Chondrocyte (in vitro differentiated cells): ENCODE data around the gene DYNLL2. TPM values are rescaled to one million over a fixed set of nuclear protein-coding genes. Genes with fewer than 3 reads are reported as not detected.
"Not testable (repeated sequence)": the region's sequence is repeated elsewhere in the genome, so short reads cannot be mapped to it uniquely, and the experiment has no call there.

Source experiments
- DNase-seq: peaks from one replicate; pipeline ENCODE4 v3.0.0; 2021; ENCODE audit warnings: mixed read lengths, low spot score
- H3K27ac Mint-ChIP-seq: one replicate; pipeline ENCODE4 v1.8.0; 2021; ENCODE audit warnings: mild to moderate bottlenecking, moderate library complexity, mixed read lengths; ENCODE audit not compliant: unreplicated experiment
- H3K27me3 Mint-ChIP-seq: 2 replicates; pipeline ENCODE4 v1.8.0; 2021; ENCODE audit warnings: low read depth, mixed read lengths
- H3K36me3 Mint-ChIP-seq: 2 replicates; pipeline ENCODE4 v1.8.0; 2021; ENCODE audit warnings: low read depth, mixed read lengths
- H3K4me1 Mint-ChIP-seq: 2 replicates; pipeline ENCODE4 v1.8.0; 2021; ENCODE audit warnings: low read depth, mild to moderate bottlenecking, mixed read lengths
- H3K4me3 Mint-ChIP-seq: one replicate; pipeline ENCODE4 v1.8.0; 2021; ENCODE audit warnings: mild to moderate bottlenecking, moderate library complexity, mixed read lengths; ENCODE audit not compliant: unreplicated experiment
- H3K9me3 Mint-ChIP-seq: 2 replicates; pipeline ENCODE4 v1.8.0; 2021; ENCODE audit warnings: low read depth, mixed read lengths
- total RNA-seq: library from RNA; stranded (reverse); gene quantifications from 3 replicates; pipeline ENCODE4 v1.2.1, GENCODE V29; 2021
- TF ChIP-seq, protein P1 (sequence below): fragments of 200-600 bp; sonication (generic); IDR thresholded peaks from 2 replicates; pipeline ENCODE4 v1.5.0; 2021; ENCODE audit warnings: antibody characterized with exemption, mild to moderate bottlenecking, moderate library complexity

Gene DYNLL2
- total RNA-seq, 1 donor from 2014 or later = 15.7 TPM

GRCh38 chr17:58060596-58061191, 22.5 kb upstream of the DYNLL2 start:
- Mint-ChIP-seq H3K4me3 (no peak overlapping the region), H3K4me1 (no peaks in the 10 kb centered on the region), H3K27ac (no peak overlapping the region), H3K36me3 (no peaks in the 10 kb centered on the region), H3K27me3 (peaks cover 18% of the 10 kb centered on the region), H3K9me3 (no peaks in the 10 kb centered on the region)
- TF ChIP-seq, protein P1, sequence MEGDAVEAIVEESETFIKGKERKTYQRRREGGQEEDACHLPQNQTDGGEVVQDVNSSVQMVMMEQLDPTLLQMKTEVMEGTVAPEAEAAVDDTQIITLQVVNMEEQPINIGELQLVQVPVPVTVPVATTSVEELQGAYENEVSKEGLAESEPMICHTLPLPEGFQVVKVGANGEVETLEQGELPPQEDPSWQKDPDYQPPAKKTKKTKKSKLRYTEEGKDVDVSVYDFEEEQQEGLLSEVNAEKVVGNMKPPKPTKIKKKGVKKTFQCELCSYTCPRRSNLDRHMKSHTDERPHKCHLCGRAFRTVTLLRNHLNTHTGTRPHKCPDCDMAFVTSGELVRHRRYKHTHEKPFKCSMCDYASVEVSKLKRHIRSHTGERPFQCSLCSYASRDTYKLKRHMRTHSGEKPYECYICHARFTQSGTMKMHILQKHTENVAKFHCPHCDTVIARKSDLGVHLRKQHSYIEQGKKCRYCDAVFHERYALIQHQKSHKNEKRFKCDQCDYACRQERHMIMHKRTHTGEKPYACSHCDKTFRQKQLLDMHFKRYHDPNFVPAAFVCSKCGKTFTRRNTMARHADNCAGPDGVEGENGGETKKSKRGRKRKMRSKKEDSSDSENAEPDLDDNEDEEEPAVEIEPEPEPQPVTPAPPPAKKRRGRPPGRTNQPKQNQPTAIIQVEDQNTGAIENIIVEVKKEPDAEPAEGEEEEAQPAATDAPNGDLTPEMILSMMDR = no peak
- no peak for DNase-seq

GRCh38 chr17:58061672-58062071, 21.5 kb upstream of the DYNLL2 start:
- no peak overlapping the region for H3K27ac Mint-ChIP-seq
- H3K9me3 Mint-ChIP-seq = no peaks in the 10 kb centered on the region
- DNase-seq = no peak
- no peaks in the 10 kb centered on the region for H3K36me3 Mint-ChIP-seq
- H3K4me1 Mint-ChIP-seq = no peaks in the 10 kb centered on the region
- TF ChIP-seq, protein P1 = no peak
- H3K27me3 Mint-ChIP-seq = peaks cover 18% of the 10 kb centered on the region
- H3K4me3 Mint-ChIP-seq = no peak overlapping the region

- H3K4me1 Mint-ChIP-seq = no peaks in the 10 kb centered on the region
- peaks cover 1% of the 10 kb centered on the region for H3K36me3 Mint-ChIP-seq
- TF ChIP-seq, protein P1 = no peak
- DNase-seq = no peak
- no peak overlapping the region for H3K27ac Mint-ChIP-seq
- no peaks in the 10 kb centered on the region for H3K9me3 Mint-ChIP-seq
- H3K4me3 Mint-ChIP-seq = no peak overlapping the region
- peaks cover 18% of the 10 kb centered on the region for H3K27me3 Mint-ChIP-seq
Measured at GRCh38 chr17:58065238-58065637, 18.0 kb upstream of the DYNLL2 start.

DNA sequence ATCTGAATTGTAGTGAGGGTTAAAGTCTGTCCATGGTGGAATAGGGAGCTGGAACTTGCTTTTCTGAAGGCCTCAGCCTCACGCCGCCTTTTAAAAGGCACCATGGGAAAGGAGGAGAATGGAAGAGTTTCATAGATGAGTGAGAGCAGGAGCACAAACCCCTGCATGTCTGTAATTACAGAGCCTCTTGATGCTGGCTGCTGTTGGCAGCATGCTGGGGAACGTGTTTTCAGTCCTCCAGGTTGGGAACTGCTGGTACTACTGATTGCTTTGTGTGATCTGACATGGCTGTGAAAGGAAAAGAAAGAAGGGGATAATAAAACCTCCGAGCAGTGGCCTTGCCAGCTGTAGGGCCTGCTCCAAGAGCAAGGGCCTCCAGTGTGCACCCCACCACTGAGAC, 16.8 kb upstream of the DYNLL2 start:
- H3K36me3 Mint-ChIP-seq = peaks cover 1% of the 10 kb centered on the region
- DNase-seq = no peak
- no peak overlapping the region for H3K4me3 Mint-ChIP-seq
- H3K4me1 Mint-ChIP-seq = no peaks in the 10 kb centered on the region
- TF ChIP-seq, protein P1 = no peak
- peaks cover 30% of the 10 kb centered on the region for H3K27me3 Mint-ChIP-seq
- no peaks in the 10 kb centered on the region for H3K9me3 Mint-ChIP-seq
- H3K27ac Mint-ChIP-seq = no peak overlapping the region

DNA sequence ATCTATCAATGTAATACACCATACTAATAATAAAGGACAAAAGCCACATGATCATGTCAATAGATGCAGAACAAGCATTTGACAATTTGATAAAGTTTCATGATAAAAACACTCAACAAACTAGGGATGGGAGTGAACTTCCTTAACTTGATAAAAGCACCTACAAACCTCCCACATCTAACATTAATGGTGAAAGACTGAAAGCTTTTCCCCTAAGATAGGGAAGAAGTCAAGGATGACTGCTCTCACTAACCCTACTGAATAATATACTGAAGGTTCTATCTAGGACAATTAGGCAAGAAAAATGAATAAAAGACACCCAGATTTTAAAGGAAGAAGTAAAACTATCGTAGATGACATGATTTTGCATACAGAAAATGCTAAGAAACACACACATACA, 10.4 kb upstream of the DYNLL2 start:
- TF ChIP-seq, protein P1 = no peak
- H3K4me3 Mint-ChIP-seq = no peak overlapping the region
- no peak overlapping the region for H3K27ac Mint-ChIP-seq
- peaks cover 3% of the 10 kb centered on the region for H3K36me3 Mint-ChIP-seq
- H3K9me3 Mint-ChIP-seq = peaks cover 4% of the 10 kb centered on the region
- no peak for DNase-seq
- peaks cover 54% of the 10 kb centered on the region for H3K27me3 Mint-ChIP-seq
- no peaks in the 10 kb centered on the region for H3K4me1 Mint-ChIP-seq

DNA sequence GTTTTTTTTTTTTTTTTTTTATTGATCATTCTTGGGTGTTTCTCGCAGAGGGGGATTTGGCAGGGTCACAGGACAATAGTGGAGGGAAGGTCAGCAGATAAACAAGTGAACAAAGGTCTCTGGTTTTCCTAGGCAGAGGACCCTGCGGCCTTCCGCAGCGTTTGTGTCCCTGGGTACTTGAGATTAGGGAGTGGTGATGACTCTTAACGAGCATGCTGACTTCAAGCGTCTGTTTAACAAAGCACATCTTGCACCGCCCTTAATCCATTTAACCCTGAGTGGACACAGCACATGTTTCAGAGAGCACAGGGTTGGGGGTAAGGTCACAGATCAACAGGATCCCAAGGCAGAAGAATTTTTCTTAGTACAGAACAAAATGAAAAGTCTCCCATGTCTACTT, 10.0 kb upstream of the DYNLL2 start:
- H3K27me3 Mint-ChIP-seq = peaks cover 57% of the 10 kb centered on the region

GRCh38 chr17:58074406-58074805, 8.8 kb upstream of the DYNLL2 start:
- peaks cover 60% of the 10 kb centered on the region for H3K27me3 Mint-ChIP-seq
- not testable (repeated sequence) for H3K4me1 Mint-ChIP-seq, H3K36me3 Mint-ChIP-seq, H3K4me3 Mint-ChIP-seq, DNase-seq, H3K9me3 Mint-ChIP-seq, H3K27ac Mint-ChIP-seq

More for the DNA sequence above, 10.0 kb upstream of the DYNLL2 start:
- H3K9me3 Mint-ChIP-seq, H3K27ac Mint-ChIP-seq, H3K36me3 Mint-ChIP-seq, H3K4me3 Mint-ChIP-seq, H3K4me1 Mint-ChIP-seq, DNase-seq: not testable (repeated sequence)
